Liver (tissue), 9 donors: ENCODE data around the gene SLC2A9. TPM values are rescaled to one million over a fixed set of nuclear protein-coding genes. Genes with fewer than 3 reads are reported as not detected.
"Not testable (repeated sequence)": the region's sequence is repeated elsewhere in the genome, so short reads cannot be mapped to it uniquely, and the experiment has no call there.

ENCODE experiments used
- DNase-seq: peaks from one replicate; pipeline ENCODE4 v3.0.0-alpha.2; 2017; ENCODE audit warnings: low spot score
- H3K27ac ChIP-seq, 2 donors: one replicate each; pipeline ENCODE4 v1.7.0; 2013; ENCODE audit warnings: inconsistent platforms in 2 of 2, low read length in 2 of 2, control low read depth in 1 of 2, low read depth in 1 of 2, mild to moderate bottlenecking in 1 of 2
- H3K27me3 ChIP-seq, 4 donors: one replicate each; pipeline versions ENCODE4 v1.6.1 to v1.7.0; 2013; ENCODE audit warnings: low read length in 3 of 4, inconsistent platforms in 1 of 4, mild to moderate bottlenecking in 1 of 4, moderate library complexity in 1 of 4; ENCODE audit not compliant: control insufficient read depth in 4 of 4, insufficient read depth in 4 of 4
- H3K36me3 ChIP-seq, 4 donors: one replicate each; pipeline versions ENCODE4 v1.6.1 to v1.7.0; 2013; ENCODE audit warnings: low read length in 3 of 4, mild to moderate bottlenecking in 3 of 4, low read depth in 1 of 4, moderate library complexity in 1 of 4; ENCODE audit not compliant: control insufficient read depth in 4 of 4, insufficient read depth in 3 of 4
- H3K4me1 ChIP-seq, 4 donors: one replicate each; pipeline versions ENCODE4 v1.6.1 to v1.7.0; 2013; ENCODE audit warnings: low read length in 3 of 4, mild to moderate bottlenecking in 3 of 4, moderate library complexity in 1 of 4; ENCODE audit not compliant: control insufficient read depth in 4 of 4, insufficient read depth in 4 of 4
- H3K4me3 ChIP-seq, 3 donors: one replicate each; pipeline versions ENCODE4 v1.6.1 to v1.7.0; 2013; ENCODE audit warnings: low read length in 3 of 3, control low read depth in 1 of 3, low read depth in 1 of 3, mild to moderate bottlenecking in 1 of 3
- H3K9ac ChIP-seq, 2 donors: one replicate each; pipeline ENCODE4 v1.7.0; 2013; ENCODE audit warnings: low read length in 2 of 2, mild to moderate bottlenecking in 2 of 2, moderate library complexity in 2 of 2, control low read depth in 1 of 2, low read depth in 1 of 2
- H3K9me3 ChIP-seq, 4 donors: one replicate each; pipeline versions ENCODE4 v1.6.1 to v1.7.0; 2013; ENCODE audit warnings: low read length in 3 of 4; ENCODE audit not compliant: control insufficient read depth in 4 of 4
- EGR1 ChIP-seq, 2 donors: IDR thresholded peaks; 2 replicates each; pipeline ENCODE4 v1.6.1; 2016 to 2018; ENCODE audit warnings: antibody characterized with exemption in 2 of 2, low read depth in 2 of 2
- FOXA2 ChIP-seq: IDR thresholded peaks from 2 replicates; pipeline ENCODE4 v1.6.1; 2016; ENCODE audit warnings: antibody characterized with exemption
- GABPA ChIP-seq, 2 donors: IDR thresholded peaks in 1 of 2; conservative IDR thresholded peaks in 1 of 2; 2 replicates each; pipeline ENCODE4 v1.6.1; 2016; ENCODE audit warnings: antibody characterized with exemption in 2 of 2, mild to moderate bottlenecking in 1 of 2, moderate library complexity in 1 of 2
- HNF4G ChIP-seq: IDR thresholded peaks from 2 replicates; pipeline ENCODE4 v1.6.1; 2016; ENCODE audit warnings: antibody characterized with exemption
- JUND ChIP-seq, 2 donors: IDR thresholded peaks; 2 replicates each; pipeline ENCODE4 v1.6.1; 2016; ENCODE audit warnings: antibody characterized with exemption in 2 of 2
- NR2F2 ChIP-seq: IDR thresholded peaks from 2 replicates; pipeline ENCODE4 v1.6.1; 2016; ENCODE audit warnings: antibody characterized with exemption
- RXRA ChIP-seq, 2 donors: IDR thresholded peaks; 2 replicates each; pipeline ENCODE4 v1.6.1; 2017 to 2018; ENCODE audit warnings: antibody characterized with exemption in 2 of 2, mild to moderate bottlenecking in 1 of 2
- SP1 ChIP-seq: IDR thresholded peaks from 2 replicates; pipeline ENCODE4 v1.6.1; 2018; ENCODE audit warnings: antibody characterized with exemption, mild to moderate bottlenecking
- TAF1 ChIP-seq: conservative IDR thresholded peaks from 2 replicates; pipeline ENCODE4 v1.6.1; 2016; ENCODE audit warnings: antibody characterized with exemption, mild to moderate bottlenecking
- YY1 ChIP-seq: IDR thresholded peaks from 2 replicates; pipeline ENCODE4 v1.6.1; 2016; ENCODE audit warnings: antibody characterized with exemption, mild to moderate bottlenecking
- WGBS: extraction: QIAGEN DNeasy Blood & Tissue Kit; methylation state at CpG from one replicate; pipeline ENCODE4 v1.1.7; 2013; 5-methylcytosine and 5-hydroxymethylcytosine counted together
- polyA plus RNA-seq, 2 donors: library from polyadenylated mRNA; stranded (reverse) in 1 of 2; unstranded in 1 of 2; fragments of 200-250 nt in 1 of 2; fragments of >200 nt in 1 of 2; fragmentation: Nextera tagmentation in 1 of 2; extraction: Ambion mirVana in 1 of 2; gene quantifications; one replicate each; pipeline versions ENCODE4 v1.2.1 to v1.2.3, GENCODE V29; 2013 to 2015
- total RNA-seq, 2 donors: library from RNA; depleted of rRNA; stranded (reverse); fragments of >200 nt; gene quantifications; one replicate each; pipeline ENCODE4 v1.2.3, GENCODE V29; 2014
- TF ChIP-seq, protein P1 (sequence below): IDR thresholded peaks from 2 replicates; pipeline ENCODE4 v1.6.1; 2016; ENCODE audit warnings: antibody characterized with exemption, mild to moderate bottlenecking
- TF ChIP-seq, protein P2 (sequence below): fragments of 150-350 bp; IDR thresholded peaks from 2 replicates; pipeline ENCODE4 v1.5.1; 2017; ENCODE audit warnings: improper control_type of control experiment, low read depth, low read length; ENCODE audit not compliant: missing input control
- TF ChIP-seq, protein P3 (sequence below): IDR thresholded peaks from 2 replicates; pipeline ENCODE4 v1.6.1; 2016; ENCODE audit warnings: antibody characterized with exemption
- TF ChIP-seq, protein P4 (sequence below): IDR thresholded peaks from 2 replicates; pipeline ENCODE4 v1.6.1; 2016; ENCODE audit warnings: antibody characterized with exemption
- TF ChIP-seq, protein P5 (sequence below): IDR thresholded peaks from 2 replicates; pipeline ENCODE4 v1.6.1; 2016; ENCODE audit warnings: antibody characterized with exemption
- donor health status: healthy.
- donor health status: healthy.
- donor health status: healthy.
- donor health status: healthy.
- donor health status: healthy.

The SLC2A9 gene
- total and polyA plus RNA-seq, 4 donors = 6.2 to 49.0 (median 21.6) TPM

DNA sequence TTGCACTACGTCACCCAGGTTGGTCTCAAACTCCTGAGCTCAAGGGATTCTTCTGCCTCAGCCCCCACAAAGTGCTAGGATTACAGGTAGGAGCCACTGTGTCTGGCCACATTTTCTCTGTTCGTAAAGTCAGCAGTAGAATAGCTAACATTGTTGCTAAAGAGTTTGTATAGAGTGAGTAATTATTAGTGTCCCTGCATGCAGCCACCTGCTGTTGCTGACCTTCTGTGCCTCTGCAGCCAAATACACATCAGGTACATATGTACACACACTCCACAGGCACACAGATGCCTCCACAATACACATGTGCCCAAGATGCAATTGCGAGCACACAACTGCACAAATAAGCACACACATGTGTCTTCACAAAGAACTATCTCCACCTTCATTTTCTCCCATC is 228.9 kb downstream of the SLC2A9 start:
- no peak for TF ChIP-seq RXRA (IDR thresholded peaks at IDR 0.05)
- TF ChIP-seq, protein P1, sequence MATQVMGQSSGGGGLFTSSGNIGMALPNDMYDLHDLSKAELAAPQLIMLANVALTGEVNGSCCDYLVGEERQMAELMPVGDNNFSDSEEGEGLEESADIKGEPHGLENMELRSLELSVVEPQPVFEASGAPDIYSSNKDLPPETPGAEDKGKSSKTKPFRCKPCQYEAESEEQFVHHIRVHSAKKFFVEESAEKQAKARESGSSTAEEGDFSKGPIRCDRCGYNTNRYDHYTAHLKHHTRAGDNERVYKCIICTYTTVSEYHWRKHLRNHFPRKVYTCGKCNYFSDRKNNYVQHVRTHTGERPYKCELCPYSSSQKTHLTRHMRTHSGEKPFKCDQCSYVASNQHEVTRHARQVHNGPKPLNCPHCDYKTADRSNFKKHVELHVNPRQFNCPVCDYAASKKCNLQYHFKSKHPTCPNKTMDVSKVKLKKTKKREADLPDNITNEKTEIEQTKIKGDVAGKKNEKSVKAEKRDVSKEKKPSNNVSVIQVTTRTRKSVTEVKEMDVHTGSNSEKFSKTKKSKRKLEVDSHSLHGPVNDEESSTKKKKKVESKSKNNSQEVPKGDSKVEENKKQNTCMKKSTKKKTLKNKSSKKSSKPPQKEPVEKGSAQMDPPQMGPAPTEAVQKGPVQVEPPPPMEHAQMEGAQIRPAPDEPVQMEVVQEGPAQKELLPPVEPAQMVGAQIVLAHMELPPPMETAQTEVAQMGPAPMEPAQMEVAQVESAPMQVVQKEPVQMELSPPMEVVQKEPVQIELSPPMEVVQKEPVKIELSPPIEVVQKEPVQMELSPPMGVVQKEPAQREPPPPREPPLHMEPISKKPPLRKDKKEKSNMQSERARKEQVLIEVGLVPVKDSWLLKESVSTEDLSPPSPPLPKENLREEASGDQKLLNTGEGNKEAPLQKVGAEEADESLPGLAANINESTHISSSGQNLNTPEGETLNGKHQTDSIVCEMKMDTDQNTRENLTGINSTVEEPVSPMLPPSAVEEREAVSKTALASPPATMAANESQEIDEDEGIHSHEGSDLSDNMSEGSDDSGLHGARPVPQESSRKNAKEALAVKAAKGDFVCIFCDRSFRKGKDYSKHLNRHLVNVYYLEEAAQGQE = no peak
- TF ChIP-seq EGR1 (IDR thresholded peaks at IDR 0.05; ENCODE audit: low read depth in 2 of 2) = no peak
- no peak for TF ChIP-seq SP1
- TF ChIP-seq TAF1 = no peak
- no peak for TF ChIP-seq NR2F2
- TF ChIP-seq, protein P2, sequence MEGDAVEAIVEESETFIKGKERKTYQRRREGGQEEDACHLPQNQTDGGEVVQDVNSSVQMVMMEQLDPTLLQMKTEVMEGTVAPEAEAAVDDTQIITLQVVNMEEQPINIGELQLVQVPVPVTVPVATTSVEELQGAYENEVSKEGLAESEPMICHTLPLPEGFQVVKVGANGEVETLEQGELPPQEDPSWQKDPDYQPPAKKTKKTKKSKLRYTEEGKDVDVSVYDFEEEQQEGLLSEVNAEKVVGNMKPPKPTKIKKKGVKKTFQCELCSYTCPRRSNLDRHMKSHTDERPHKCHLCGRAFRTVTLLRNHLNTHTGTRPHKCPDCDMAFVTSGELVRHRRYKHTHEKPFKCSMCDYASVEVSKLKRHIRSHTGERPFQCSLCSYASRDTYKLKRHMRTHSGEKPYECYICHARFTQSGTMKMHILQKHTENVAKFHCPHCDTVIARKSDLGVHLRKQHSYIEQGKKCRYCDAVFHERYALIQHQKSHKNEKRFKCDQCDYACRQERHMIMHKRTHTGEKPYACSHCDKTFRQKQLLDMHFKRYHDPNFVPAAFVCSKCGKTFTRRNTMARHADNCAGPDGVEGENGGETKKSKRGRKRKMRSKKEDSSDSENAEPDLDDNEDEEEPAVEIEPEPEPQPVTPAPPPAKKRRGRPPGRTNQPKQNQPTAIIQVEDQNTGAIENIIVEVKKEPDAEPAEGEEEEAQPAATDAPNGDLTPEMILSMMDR = no peak
- TF ChIP-seq FOXA2 = no peak
- no peak for TF ChIP-seq GABPA (IDR thresholded peaks at IDR 0.05 in 1 of 2, conservative IDR thresholded peaks at IDR 0.05 in 1 of 2)
- TF ChIP-seq JUND (IDR thresholded peaks at IDR 0.05) = no peak
- TF ChIP-seq HNF4G = no peak
- TF ChIP-seq, protein P3, sequence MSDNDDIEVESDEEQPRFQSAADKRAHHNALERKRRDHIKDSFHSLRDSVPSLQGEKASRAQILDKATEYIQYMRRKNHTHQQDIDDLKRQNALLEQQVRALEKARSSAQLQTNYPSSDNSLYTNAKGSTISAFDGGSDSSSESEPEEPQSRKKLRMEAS = no peak
- TF ChIP-seq, protein P4, sequence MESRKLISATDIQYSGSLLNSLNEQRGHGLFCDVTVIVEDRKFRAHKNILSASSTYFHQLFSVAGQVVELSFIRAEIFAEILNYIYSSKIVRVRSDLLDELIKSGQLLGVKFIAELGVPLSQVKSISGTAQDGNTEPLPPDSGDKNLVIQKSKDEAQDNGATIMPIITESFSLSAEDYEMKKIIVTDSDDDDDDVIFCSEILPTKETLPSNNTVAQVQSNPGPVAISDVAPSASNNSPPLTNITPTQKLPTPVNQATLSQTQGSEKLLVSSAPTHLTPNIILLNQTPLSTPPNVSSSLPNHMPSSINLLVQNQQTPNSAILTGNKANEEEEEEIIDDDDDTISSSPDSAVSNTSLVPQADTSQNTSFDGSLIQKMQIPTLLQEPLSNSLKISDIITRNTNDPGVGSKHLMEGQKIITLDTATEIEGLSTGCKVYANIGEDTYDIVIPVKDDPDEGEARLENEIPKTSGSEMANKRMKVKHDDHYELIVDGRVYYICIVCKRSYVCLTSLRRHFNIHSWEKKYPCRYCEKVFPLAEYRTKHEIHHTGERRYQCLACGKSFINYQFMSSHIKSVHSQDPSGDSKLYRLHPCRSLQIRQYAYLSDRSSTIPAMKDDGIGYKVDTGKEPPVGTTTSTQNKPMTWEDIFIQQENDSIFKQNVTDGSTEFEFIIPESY = no peak
- TF ChIP-seq, protein P5, sequence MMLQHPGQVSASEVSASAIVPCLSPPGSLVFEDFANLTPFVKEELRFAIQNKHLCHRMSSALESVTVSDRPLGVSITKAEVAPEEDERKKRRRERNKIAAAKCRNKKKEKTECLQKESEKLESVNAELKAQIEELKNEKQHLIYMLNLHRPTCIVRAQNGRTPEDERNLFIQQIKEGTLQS = no peak
- TF ChIP-seq YY1 = no peak
- H3K36me3 ChIP-seq = no peaks in the 10 kb centered on the region
- H3K27me3 ChIP-seq = no peaks in the 10 kb centered on the region
- 92% methylated on average over 3 of the region's 3 CpGs for WGBS
- no peak for DNase-seq
- no peak overlapping the region for H3K4me3 ChIP-seq
- no peak overlapping the region for H3K27ac ChIP-seq
- no peak overlapping the region for H3K9ac ChIP-seq
- no peaks in the 10 kb centered on the region for H3K4me1 ChIP-seq
- H3K9me3 ChIP-seq = no peaks in the 10 kb centered on the region

DNA sequence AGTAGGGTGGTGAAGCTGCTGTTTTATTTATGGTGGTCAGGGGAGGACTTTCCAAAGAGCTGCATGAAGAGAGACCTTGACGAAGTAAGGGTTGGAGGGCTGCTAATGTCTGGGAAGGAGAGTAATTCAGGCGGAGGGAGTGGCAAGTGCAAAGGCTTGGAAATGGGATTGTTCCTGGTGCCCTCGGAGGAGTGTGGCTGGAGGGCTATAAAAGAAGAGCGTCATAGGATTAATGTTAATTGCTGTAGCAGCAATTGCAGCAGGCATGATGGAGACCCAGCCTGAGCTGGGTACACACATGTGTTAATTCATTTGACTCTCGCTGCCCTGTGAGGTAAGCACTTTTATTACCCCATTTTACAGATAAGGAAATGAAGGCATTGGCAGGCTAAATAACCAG is 235.4 kb downstream of the SLC2A9 start:
- WGBS = 84% methylated on average over 5 of the region's 5 CpGs
- not testable (repeated sequence) for H3K27me3 ChIP-seq, DNase-seq, H3K9me3 ChIP-seq, H3K27ac ChIP-seq, H3K36me3 ChIP-seq, H3K4me1 ChIP-seq, H3K9ac ChIP-seq, H3K4me3 ChIP-seq
